A204.1 (cell line): ENCODE results near the gene LTK.
"Not testable (repeated sequence)": the region's sequence is repeated elsewhere in the genome, so short reads cannot be mapped to it uniquely, and the experiment has no call there.

Experiments used
- FAIRE-seq: peaks from 2 replicates; lab custom pipeline; 2012; peaks lifted over from hg19 to GRCh38; lab: Jason Lieb, UNC

The LTK gene

DNA sequence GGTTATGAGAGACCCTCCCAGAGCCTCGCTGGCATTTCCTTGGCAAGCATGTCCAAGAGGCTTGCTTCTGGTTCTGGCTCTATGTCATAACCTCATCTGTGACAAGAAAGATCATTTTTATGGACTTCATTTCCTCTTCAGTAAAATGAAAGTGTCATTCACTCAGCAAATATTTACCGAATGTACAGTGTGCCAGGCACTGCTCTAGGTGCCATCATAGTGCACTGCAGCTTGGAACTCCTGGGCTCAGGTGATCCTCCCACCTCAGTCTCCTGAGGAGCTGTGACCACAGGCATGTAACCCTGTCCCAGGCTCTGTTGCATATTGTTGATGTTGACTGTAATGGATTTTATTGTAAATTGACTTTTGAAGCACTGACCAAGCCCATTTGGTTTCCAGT lies 38.7 kb downstream of the LTK start:
- no peak for FAIRE-seq

DNA sequence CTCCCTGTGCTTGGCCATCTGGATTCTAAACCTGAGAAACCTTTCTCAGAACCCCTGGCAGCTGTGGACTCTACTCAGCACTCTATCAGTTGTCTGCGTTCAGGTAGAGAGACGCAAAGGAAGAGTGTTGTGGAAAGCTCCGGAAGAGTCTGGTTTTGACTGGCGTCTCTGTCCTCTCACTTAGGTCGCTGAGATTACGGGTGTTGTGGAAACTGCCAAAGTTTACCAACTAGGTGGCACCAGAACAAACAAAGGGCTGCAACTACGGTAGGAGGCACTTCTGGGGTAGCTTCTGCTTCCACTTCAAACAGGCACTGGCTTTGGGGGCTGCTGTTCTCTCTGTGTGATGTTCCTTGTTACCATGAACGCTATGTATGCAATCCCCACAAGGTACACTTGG lies 39.2 kb downstream of the LTK start:
- no peak for FAIRE-seq

GRCh38 chr15:41473418-41473817 lies 40.2 kb downstream of the LTK start:
- no peak for FAIRE-seq

DNA sequence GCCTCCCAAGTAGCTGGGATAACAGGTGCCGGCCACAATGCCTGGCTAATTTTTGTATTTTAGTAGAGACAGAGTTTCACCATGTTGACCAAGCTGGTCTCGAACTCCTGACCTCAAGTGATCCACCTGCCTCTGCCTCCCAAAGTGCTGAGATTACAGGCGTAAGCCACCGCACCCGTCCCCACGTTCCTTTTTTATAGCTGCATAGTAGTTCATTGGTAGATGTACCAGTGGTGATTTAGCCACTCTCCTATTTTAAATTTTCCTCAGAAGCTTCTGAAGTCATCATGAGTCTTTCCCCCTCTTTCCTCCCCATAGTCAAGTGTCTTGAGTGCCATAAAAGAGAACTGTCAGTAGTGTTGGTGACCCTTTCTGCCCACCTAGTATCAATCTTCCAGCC lies 44.0 kb downstream of the LTK start:
- not testable (repeated sequence) for FAIRE-seq

GRCh38 chr15:41466711-41467110 lies 46.9 kb downstream of the LTK start:
- no peak for FAIRE-seq

DNA sequence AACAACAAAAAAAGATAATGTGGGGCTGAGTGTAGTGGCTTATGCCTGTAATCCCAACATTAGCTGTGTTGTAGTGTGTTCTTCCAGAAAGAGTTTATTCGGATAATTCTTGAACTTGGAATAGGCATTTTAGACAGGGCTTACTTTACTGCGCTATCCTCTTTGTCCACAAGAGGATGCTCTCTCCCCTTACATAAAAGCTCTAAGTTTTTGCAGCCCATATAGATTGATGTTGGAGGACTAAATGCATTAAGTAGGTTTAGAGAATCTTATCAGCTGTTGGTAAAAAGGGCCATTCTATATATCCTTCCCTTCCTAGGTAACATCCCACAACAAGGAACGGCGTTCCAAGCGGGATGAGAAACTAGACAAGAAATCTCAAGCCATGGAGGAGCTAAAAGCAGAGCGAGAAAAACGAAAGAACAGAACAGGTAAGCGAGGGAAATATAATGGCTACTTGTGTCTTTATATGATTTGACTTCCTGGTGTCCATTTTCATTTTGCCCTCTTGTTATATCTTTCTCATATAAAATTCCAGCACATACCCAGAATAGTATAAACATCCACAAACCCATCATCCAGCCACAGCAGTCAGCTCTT lies 47.7 kb downstream of the LTK start:
- FAIRE-seq, result peak; percentile 34

GRCh38 chr15:41464889-41465580 lies 48.6 kb downstream of the LTK start:
- FAIRE-seq, result no peak

- FAIRE-seq, result no peak
These were observed 51.4 kb downstream of the LTK start for GRCh38 chr15:41462084-41462795.
